Liver (tissue), 9 donors: ENCODE results near the gene GPR15LG. TPM values are rescaled to one million over a fixed set of nuclear protein-coding genes. Genes with fewer than 3 reads are reported as not detected.

Source experiments
- DNase-seq: peaks from one replicate; pipeline ENCODE4 v3.0.0-alpha.2; 2017; ENCODE audit warnings: low spot score
- H3K27ac ChIP-seq, 2 donors: one replicate each; pipeline ENCODE4 v1.7.0; 2013; ENCODE audit warnings: inconsistent platforms in 2 of 2, low read length in 2 of 2, control low read depth in 1 of 2, low read depth in 1 of 2, mild to moderate bottlenecking in 1 of 2
- H3K27me3 ChIP-seq, 4 donors: one replicate each; pipeline versions ENCODE4 v1.6.1 to v1.7.0; 2013; ENCODE audit warnings: low read length in 3 of 4, inconsistent platforms in 1 of 4, mild to moderate bottlenecking in 1 of 4, moderate library complexity in 1 of 4; ENCODE audit not compliant: control insufficient read depth in 4 of 4, insufficient read depth in 4 of 4
- H3K36me3 ChIP-seq, 4 donors: one replicate each; pipeline versions ENCODE4 v1.6.1 to v1.7.0; 2013; ENCODE audit warnings: low read length in 3 of 4, mild to moderate bottlenecking in 3 of 4, low read depth in 1 of 4, moderate library complexity in 1 of 4; ENCODE audit not compliant: control insufficient read depth in 4 of 4, insufficient read depth in 3 of 4
- H3K4me1 ChIP-seq, 4 donors: one replicate each; pipeline versions ENCODE4 v1.6.1 to v1.7.0; 2013; ENCODE audit warnings: low read length in 3 of 4, mild to moderate bottlenecking in 3 of 4, moderate library complexity in 1 of 4; ENCODE audit not compliant: control insufficient read depth in 4 of 4, insufficient read depth in 4 of 4
- H3K4me3 ChIP-seq, 3 donors: one replicate each; pipeline versions ENCODE4 v1.6.1 to v1.7.0; 2013; ENCODE audit warnings: low read length in 3 of 3, control low read depth in 1 of 3, low read depth in 1 of 3, mild to moderate bottlenecking in 1 of 3
- H3K9ac ChIP-seq, 2 donors: one replicate each; pipeline ENCODE4 v1.7.0; 2013; ENCODE audit warnings: low read length in 2 of 2, mild to moderate bottlenecking in 2 of 2, moderate library complexity in 2 of 2, control low read depth in 1 of 2, low read depth in 1 of 2
- H3K9me3 ChIP-seq, 4 donors: one replicate each; pipeline versions ENCODE4 v1.6.1 to v1.7.0; 2013; ENCODE audit warnings: low read length in 3 of 4; ENCODE audit not compliant: control insufficient read depth in 4 of 4
- CTCF ChIP-seq: fragments of 150-350 bp; IDR thresholded peaks from 2 replicates; pipeline ENCODE4 v1.5.1; 2017; ENCODE audit warnings: improper control_type of control experiment, low read depth, low read length; ENCODE audit not compliant: missing input control
- FOXA1 ChIP-seq: IDR thresholded peaks from 2 replicates; pipeline ENCODE4 v1.6.1; 2016; ENCODE audit warnings: antibody characterized with exemption
- GABPA ChIP-seq, 2 donors: IDR thresholded peaks in 1 of 2; conservative IDR thresholded peaks in 1 of 2; 2 replicates each; pipeline ENCODE4 v1.6.1; 2016; ENCODE audit warnings: antibody characterized with exemption in 2 of 2, mild to moderate bottlenecking in 1 of 2, moderate library complexity in 1 of 2
- HNF4A ChIP-seq, 2 donors: conservative IDR thresholded peaks; 2 replicates each; pipeline ENCODE4 v1.6.1; 2016; ENCODE audit warnings: antibody characterized with exemption in 2 of 2, mild to moderate bottlenecking in 2 of 2
- HNF4G ChIP-seq: IDR thresholded peaks from 2 replicates; pipeline ENCODE4 v1.6.1; 2016; ENCODE audit warnings: antibody characterized with exemption
- JUND ChIP-seq, 2 donors: IDR thresholded peaks; 2 replicates each; pipeline ENCODE4 v1.6.1; 2016; ENCODE audit warnings: antibody characterized with exemption in 2 of 2
- MAX ChIP-seq: IDR thresholded peaks from 2 replicates; pipeline ENCODE4 v1.6.1; 2016; ENCODE audit warnings: antibody characterized with exemption
- NR2F2 ChIP-seq: IDR thresholded peaks from 2 replicates; pipeline ENCODE4 v1.6.1; 2016; ENCODE audit warnings: antibody characterized with exemption
- RAD21 ChIP-seq, 2 donors: IDR thresholded peaks; 2 replicates each; pipeline ENCODE4 v1.6.1; 2016; ENCODE audit warnings: antibody characterized with exemption in 2 of 2, mild to moderate bottlenecking in 2 of 2
- REST ChIP-seq: IDR thresholded peaks from 2 replicates; pipeline ENCODE4 v1.6.1; 2016; ENCODE audit warnings: antibody characterized with exemption, mild to moderate bottlenecking
- RXRA ChIP-seq, 2 donors: IDR thresholded peaks; 2 replicates each; pipeline ENCODE4 v1.6.1; 2017 to 2018; ENCODE audit warnings: antibody characterized with exemption in 2 of 2, mild to moderate bottlenecking in 1 of 2
- TAF1 ChIP-seq: conservative IDR thresholded peaks from 2 replicates; pipeline ENCODE4 v1.6.1; 2016; ENCODE audit warnings: antibody characterized with exemption, mild to moderate bottlenecking
- YY1 ChIP-seq: IDR thresholded peaks from 2 replicates; pipeline ENCODE4 v1.6.1; 2016; ENCODE audit warnings: antibody characterized with exemption, mild to moderate bottlenecking
- ZBTB33 ChIP-seq: IDR thresholded peaks from 2 replicates; pipeline ENCODE4 v1.6.1; 2016; ENCODE audit warnings: antibody characterized with exemption
- WGBS: extraction: QIAGEN DNeasy Blood & Tissue Kit; methylation state at CpG from one replicate; pipeline ENCODE4 v1.1.7; 2013; 5-methylcytosine and 5-hydroxymethylcytosine counted together
- polyA plus RNA-seq, 2 donors: library from polyadenylated mRNA; stranded (reverse) in 1 of 2; unstranded in 1 of 2; fragments of 200-250 nt in 1 of 2; fragments of >200 nt in 1 of 2; fragmentation: Nextera tagmentation in 1 of 2; extraction: Ambion mirVana in 1 of 2; gene quantifications; one replicate each; pipeline versions ENCODE4 v1.2.1 to v1.2.3, GENCODE V29; 2013 to 2015
- total RNA-seq, 2 donors: library from RNA; depleted of rRNA; stranded (reverse); fragments of >200 nt; gene quantifications; one replicate each; pipeline ENCODE4 v1.2.3, GENCODE V29; 2014
- donor health status: healthy.
- donor health status: healthy.
- donor health status: healthy.
- donor health status: healthy.
- donor health status: healthy.

The GPR15LG gene
- total and polyA plus RNA-seq, 4 donors: not detected

GRCh38 chr10:84196941-84197340, 23.3 kb downstream of the GPR15LG start (continued):
- no peak for TF ChIP-seq ZBTB33
- no peak for TF ChIP-seq TAF1

- Histone ChIP-seq H3K36me3 (no peaks in the 10 kb centered on the region), H3K4me3 (no peak overlapping the region), H3K27me3 (peaks cover 0 to 11% (median 7%) of the 10 kb centered on the region in 4 donors), H3K4me1 (peaks cover 4 to 13% (median 7%) of the 10 kb centered on the region in 4 donors), H3K27ac (no peak overlapping the region), H3K9ac (no peak overlapping the region), H3K9me3 (no peaks in the 10 kb centered on the region)
- no peak for TF ChIP-seq YY1
- TF ChIP-seq RXRA (IDR thresholded peaks at IDR 0.05): no peak
- TF ChIP-seq CTCF: no peak
- no peak for TF ChIP-seq HNF4G
- no peak for TF ChIP-seq JUND (IDR thresholded peaks at IDR 0.05)
- no peak for TF ChIP-seq ZBTB33
- no peak for TF ChIP-seq MAX
- no peak for TF ChIP-seq RAD21 (IDR thresholded peaks at IDR 0.05)
- TF ChIP-seq GABPA (IDR thresholded peaks at IDR 0.05 in 1 of 2, conservative IDR thresholded peaks at IDR 0.05 in 1 of 2): no peak
- no peak for TF ChIP-seq HNF4A (conservative IDR thresholded peaks at IDR 0.05)
- no peak for TF ChIP-seq FOXA1
- TF ChIP-seq NR2F2: no peak
- TF ChIP-seq TAF1: no peak
- TF ChIP-seq REST: no peak
- 74% methylated on average over 5 of the region's 5 CpGs for WGBS
- DNase-seq: no peak
Measured at GRCh38 chr10:84197643-84198042, 24.0 kb downstream of the GPR15LG start.
